Activated CD8-positive, alpha-beta memory T cell treated with anti-CD3 and anti-CD28 coated beads for 4 hours (primary cell): Measurements from ENCODE around the gene PRKG1.
"Not testable (repeated sequence)": the region's sequence is repeated elsewhere in the genome, so short reads cannot be mapped to it uniquely, and the experiment has no call there.

Source experiments
- DNase-seq, 2 donors: peaks; one replicate each; pipeline ENCODE4 v3.0.0-alpha.2; 2020; ENCODE audit warnings: low read depth in 2 of 2

Gene PRKG1

DNA sequence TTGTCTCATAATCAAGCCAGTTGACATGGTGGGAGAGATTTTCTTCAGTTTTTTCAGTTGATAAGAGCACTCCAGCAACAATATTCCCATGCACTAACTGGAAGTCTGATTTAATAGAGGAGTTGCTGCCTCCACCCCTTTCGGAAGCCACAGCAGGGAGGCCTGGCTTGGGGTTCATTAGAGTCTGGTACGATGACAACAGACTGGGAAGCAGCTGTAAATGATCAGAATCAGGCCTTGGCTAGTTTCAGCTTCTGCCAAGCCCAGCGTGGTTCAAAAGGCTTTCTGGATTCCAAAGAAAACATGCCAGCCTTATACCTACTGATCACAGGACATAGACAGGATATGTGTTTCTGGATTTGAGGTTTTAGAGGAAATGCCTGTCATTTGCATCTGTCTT is 351.1 kb downstream of the PRKG1 start:
- DNase-seq: no peak

DNA sequence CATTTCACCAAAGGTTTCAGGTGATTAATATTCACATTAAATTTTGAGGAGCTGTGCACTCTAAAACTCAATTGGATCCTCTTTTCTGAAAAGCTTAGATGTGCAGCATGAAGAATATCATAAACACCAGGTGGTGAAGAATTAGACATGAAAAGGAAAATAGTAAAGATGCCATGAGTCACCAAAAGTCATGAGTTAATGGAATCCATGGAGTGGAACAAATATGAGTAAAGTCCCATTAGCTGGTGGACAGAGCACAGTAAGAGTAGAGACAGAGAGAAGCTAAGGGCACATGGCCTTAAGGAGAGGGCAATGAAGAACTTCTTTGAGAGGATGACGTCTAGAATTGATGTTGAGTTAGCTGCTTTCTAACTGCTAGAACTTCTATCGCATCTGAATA is 353.5 kb downstream of the PRKG1 start:
- no peak for DNase-seq

DNA sequence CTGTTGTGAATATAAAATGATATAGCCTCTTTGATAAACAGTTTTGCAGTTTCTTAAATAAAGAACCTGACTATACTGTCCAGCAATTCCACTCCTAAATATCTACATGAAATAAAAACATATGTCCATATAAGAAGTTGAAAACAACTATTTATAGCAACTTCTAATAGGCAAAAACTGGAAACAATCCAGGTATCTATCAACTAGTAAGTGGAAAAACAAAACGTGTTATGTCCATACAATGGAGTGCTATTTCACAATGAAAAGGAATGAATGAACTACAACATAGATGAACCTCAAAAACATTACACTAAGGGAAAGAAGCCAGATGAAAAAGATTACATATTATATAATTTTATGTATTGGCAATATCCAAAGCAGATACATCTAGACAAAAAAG is 356.2 kb downstream of the PRKG1 start:
- no peak for DNase-seq

DNA sequence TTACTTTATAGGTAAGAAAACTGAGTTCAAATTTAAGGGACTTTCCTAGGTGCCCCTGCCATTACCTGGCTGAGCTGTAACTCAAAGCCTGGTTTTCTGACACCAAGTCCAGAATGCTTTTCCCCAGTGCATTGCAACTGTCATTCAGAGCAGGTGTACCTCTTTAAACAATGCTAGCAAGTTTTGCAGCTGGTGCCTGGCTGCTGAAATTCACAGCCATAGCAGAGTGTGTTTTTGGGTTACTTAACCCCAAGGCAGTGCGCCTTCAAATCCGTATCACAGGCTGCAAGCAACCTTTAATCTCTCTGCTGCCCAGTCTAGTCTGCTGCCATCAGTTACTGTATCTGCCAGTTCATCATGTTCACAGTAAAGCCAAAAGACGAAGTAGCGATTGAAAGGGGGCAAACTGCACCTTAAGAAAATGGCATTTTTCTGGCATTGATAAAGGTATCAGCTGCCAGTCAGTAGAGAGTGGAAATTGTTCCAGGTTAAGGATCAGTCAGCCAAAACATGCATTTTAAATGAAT is 359.7 kb downstream of the PRKG1 start:
- DNase-seq: no peak

DNA sequence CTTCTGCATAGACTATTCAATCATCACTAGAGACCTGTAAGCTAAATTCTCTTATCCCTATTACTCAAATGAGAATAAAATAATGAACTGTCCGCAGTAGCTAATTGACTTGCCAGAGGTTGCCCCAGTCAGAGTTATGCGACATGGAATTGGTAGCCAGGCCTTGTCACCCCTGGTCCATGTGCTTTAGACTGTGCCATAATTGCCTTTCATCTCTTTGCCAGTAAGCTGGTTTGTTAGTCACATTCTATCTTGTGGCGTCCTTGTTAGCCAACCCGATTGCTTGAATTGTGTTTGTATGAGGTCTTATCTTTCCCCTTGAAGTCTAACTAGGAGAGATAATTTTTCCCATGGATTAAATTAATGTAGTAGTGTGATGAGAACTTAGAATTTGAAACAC is 362.5 kb downstream of the PRKG1 start:
- no peak for DNase-seq

DNA sequence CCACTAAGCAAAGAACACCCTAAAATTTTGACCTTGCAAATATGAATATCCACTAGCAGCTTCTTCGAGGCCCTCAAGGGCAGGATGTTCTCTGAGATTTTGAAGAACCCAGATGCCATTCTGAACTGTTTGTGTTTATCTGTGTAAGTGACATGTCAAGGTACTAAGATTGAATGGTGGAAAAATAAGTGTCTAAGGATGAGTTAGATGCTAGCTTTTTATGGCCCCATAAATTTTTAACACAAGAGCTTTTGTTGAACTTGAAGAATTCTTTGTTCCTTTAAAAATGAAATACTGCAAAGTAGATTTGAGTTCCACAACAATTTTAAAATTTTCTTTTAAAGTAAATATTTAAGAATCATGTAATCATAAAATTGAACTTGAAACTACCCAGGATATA is 365.4 kb downstream of the PRKG1 start:
- DNase-seq: no peak

DNA sequence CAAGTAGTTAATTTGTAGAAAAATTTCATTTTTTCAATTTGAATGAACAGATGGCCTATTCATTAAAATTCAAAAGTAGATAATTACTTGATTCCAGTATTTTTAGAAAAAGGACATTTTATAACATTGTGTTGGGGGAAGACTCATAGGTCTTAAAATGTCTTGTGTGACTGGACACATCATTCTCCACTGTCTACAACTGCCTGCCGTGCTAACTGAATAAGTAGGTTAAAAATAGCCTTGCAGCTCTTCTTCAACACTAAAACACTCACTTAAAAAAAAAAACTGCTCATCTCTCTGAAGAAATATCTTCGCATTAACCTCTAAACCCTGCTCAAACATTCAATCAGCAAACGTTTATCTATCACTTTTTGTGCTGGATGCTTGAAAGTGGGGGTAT is 371.3 kb downstream of the PRKG1 start:
- DNase-seq: no peak

DNA sequence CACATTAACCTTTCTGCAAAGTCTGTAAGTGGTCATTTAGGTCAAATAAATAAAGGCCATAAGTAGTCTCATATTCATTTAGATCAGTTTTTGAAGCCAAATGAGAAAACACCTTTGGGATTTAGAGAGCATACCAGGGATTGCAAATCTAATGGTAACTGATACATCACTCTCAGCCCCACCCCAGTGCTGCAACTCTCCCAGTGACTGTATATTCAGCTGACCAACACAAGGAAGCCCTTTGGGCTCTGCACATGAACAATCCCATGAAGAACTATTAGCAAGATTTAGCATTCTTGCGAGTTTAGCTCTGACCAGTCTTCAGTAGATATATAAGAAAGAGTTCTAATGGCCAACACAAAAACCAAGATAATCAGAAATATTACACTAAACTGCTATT is 372.8 kb downstream of the PRKG1 start:
- DNase-seq: no peak

DNA sequence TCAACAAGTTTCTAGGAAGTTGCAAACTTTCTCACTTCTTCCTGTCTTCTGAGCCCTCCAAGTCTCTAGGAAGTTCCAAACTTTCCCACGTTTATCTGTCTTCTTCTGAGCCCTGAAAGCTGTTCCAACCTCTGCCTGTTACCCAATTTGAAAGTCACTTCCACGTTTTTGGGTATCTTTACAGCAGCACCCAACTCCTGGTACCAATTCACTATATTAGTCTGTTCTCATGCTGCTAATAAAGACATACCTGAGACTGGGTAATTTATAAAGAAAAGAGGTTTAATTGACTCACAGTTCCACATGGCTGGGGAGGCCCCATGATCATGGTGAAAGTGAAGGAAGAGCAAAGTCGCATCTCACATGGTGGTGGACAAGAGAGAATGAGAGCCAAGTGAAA is 381.5 kb downstream of the PRKG1 start:
- DNase-seq: not testable (repeated sequence)

DNA sequence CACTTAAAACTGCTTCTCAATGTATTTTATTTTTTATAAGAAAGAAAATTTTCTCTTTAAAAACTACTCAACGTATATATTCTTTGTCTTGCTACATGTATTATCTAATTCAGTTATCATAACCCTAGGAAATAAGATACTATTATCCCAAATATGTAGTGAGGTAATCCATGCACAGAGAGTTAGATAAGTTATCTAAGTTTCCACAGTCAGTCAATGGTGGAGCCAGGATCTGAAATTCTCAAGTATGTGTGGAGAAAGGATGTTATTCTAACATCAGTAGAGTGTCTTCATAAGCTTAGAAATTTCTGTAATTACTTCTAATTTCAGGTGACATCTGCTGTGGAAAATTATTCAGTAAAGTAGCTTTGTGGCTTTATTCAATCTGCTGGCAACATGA is 385.2 kb downstream of the PRKG1 start:
- no peak for DNase-seq

DNA sequence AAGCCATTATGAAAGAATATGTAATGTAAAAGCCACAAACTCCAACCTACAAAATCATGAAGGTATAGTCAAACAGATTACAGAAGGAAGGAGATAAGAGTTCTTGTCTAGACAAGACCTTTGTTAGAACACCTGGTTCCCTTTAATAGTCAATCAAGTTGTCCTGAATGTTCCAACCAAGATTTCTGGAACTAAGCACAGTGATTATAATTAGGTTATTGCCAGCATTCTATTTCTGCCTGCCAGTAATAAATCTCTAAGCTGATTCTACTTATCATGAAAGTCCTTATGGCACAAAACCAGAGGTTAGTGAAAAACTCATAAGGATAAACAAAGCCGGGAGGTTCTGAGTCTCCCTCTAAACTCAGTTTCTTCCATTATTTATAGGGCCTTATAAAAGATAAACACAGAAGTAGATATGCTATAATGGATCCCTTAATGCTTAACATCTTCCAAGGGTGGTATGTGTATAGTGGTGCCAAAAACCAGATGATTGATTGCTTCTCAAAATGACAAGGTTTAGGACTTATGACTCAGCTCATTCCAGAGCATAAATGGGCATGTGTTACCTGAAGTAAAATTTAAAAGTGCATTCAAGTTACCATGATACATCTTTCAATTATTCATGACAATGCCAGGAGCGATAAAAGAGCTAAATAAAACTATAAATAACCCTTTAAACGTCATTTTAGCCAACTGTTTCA is 387.9 kb downstream of the PRKG1 start:
- no peak for DNase-seq

DNA sequence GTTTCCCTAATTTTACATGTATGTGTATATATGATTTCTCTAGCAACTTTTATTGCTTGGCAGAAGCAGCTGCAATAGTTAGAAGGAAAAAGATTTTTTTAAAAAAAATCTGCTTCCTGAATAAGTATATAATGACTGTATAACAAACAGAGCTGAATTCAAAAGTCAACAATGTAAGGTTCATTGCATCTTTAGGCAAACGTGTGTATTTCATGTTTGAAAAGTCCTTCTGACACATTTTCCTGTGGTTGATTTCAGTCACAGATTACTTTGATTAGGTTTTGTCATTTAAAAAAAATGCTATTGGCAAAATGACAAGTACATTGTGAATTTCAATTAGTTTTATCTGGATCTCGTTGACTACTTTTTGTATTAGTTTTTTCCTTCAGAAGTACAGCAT is 394.1 kb downstream of the PRKG1 start:
- DNase-seq: no peak

DNA sequence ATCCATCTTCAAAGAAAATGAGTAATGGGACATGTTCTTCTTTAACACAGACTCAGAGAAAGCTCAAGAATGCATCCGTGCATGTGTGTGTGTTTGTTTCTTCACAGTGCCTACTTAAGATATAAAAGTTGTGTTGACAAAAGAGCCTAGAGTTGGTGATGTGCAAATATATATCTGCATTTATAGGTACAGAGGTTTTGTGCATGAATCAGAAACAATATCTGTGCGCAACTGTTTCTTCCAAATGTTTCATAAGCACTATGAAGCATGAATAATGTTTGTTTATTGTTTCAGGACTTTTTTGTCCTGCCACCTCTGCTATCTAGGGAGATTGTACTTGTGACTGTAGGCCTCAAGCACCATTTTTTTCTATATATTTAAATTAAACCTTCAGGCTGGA is 395.4 kb downstream of the PRKG1 start:
- no peak for DNase-seq

DNA sequence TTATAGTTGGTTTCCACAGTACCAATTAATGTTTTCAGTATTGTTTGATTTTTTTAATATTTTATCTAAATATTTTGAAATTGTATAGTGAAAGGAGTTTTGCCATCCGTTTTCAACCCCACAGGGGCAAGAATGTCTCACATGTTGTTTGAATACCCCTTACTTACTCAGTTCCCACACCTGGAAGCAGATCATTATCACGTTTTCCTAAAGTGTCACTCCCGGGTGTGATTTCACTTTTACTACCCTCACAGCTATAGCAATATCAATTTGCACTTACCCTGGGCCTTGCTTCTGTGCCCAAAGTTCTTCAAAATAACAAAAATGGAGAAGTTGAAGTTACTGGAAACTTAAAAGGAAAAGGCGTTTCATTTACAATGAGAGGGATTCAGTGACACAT is 397.0 kb downstream of the PRKG1 start:
- DNase-seq: no peak

DNA sequence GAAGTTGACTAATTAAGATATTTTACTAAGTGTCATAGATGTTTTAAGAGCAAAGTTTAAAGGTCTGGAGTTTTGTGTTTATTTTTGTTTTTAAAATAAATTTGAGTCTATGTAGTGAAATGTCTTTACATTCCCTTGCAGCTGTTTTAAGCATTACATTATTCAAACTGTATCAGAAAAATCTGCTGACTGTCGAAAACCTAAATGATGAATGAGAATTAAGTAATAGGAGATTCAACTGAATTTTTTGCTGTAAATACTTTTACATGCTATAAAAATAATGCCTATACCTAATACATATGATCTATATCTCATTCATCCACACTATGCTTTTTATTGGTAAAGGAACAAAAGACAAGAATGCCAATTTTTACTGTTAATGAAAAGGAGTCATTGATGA is 397.9 kb downstream of the PRKG1 start:
- no peak for DNase-seq

DNA sequence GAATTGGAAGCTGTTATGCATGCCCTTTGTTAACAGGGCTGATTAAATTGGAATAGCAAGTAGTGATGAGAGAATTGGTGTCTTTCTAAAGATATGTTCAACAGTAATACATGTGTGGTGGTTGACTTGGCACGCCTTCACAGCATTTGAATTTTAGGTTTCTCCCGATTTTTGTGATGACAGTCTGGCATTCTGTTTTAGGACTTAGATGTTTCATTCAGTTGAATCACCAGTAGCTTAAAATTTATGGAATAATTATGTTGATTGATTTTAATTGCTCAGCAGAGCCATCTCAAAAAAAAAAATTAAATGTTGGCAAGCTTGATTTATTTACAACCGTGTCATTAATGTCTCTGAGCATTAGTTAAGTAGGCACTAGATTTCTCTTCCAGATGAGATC is 405.4 kb downstream of the PRKG1 start:
- DNase-seq: no peak

DNA sequence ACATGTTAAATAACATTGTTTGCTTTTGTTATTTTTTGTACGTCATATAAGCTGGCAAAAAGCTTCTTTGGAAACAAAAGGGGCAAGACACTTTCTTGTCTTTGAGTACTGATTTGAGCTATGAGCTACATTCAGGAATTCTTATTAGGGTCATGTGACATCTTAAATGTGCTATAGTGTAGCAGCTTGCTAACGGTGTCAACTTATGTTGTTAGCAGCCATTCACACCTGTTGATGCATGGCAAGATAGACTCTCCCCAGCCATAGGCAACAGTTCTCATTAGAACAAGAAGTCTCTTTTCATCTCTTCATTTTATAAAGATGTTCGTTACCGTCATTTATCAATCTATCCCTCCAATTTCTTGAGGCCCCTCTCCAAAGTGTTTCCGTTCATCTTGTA is 411.4 kb downstream of the PRKG1 start:
- no peak for DNase-seq

DNA sequence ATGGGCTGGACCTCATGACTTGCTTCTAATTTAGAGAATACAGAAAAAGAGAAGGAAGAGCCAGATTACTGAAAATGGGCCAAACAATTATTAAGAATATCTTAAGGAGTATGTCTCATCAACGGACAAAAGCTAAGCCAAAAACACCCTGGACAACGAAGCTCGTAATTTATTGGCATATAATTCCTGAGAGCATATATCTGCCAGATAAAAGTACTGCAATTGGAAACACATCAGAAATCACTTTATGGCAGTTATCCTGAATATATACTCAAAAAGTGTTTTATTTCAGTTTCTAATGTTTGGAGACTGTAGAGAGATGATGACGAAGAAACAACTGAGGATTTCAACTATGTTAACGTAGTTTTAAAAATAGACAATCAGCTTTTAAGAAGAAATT is 413.3 kb downstream of the PRKG1 start:
- DNase-seq: no peak

DNA sequence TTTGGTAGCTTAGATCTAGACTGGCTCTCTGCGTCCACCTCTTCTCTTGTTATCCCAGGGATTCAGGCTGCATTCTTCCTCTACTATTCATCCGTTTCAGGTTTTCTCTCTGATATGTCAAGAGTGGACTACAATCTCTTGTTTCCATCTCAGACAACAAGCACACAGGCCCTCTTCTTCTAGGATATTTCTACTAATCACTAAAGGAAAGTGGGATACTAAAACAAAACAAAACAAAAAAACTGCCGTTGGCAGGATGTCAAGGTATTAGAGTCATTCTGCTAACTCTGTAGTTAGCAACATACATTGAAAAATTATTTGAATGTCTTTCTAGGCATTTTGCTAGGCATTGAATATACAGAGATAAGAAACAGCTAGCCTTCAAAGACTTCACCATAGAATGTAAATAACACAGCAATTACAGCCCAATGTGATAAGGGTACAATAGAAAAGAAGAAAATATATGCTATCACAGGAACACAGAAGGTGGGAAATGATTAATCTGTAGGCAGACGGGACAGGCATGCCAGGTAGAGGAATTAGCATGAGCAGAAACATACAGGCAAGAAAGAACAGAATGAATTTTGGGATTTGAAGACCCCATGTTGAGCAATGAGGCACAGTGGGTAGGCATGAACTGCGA is 414.6 kb downstream of the PRKG1 start:
- DNase-seq: no peak

DNA sequence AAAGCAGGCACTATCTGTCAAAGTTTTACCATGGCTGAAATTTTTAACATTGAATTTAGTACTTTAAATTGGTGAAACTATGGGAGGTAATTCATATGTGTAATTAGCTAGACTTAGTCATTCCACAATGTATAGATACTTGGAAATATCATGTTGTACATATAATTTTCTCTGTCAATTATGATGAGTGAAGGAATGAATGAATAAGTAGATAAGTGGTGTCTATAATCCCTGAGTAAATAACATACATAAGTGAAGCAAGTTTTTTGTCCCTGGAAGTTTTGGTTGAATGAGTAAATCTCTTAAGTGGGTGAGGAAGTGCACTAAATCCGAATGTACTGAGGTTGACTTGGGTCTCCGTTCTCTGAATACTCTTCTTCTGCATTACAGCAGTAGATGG is 424.1 kb downstream of the PRKG1 start:
- DNase-seq: no peak

DNA sequence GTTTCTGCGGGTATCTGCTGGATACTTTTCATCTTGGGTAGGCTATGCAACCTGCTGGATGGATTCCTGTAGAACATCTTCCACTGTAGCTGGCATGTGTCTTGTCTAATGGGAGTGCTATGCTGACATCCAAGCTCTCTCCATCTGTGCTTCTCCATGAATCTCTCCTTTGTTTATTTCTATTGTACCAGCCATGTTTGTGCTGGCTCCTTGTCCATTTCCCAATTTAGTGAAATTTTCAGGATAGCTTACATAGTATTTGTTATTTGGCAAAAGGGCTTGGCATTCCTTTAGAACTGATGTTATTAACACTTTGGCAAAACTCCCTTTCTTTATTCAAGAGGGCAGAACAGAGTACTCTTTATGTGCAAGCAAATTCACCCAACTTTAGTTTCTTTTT is 427.1 kb downstream of the PRKG1 start:
- no peak for DNase-seq

DNA sequence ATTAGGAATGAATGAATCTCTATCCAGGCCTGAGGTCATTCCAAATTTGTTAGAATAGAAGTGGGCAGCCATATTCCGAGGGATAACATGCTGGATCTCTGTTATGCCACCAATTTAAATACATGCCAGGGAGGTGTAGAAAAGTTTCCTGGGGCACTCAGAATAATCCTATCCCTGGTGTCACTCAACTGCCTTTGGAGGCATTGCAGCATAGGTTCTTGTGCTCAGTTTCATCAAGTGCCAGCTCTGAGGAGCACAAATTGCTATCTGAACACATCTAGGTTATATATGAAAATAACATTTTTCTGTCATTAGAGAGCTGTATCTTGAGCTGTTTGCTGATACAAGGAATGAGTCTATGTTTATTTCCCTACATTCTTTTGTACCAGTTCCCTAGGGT is 427.8 kb downstream of the PRKG1 start:
- no peak for DNase-seq

DNA sequence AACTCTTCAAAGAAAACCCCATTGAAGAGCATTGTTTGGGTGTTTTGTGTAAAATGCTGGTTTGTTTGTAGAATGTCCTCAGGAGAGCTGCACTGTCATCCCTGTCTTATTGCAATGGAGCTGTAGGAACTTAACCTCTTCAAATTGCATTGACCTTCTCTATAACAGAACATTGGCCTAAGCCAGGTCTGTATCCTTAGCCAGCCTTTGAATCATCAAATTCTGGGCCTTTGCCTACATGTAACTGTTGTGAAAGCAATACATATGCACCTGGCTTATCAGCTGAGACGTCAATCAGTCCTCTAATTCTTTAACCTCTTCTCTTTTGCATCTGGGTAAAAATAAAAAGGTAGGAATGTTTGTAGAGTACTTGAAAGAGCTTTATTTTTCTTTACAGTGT is 429.1 kb downstream of the PRKG1 start:
- DNase-seq: no peak

DNA sequence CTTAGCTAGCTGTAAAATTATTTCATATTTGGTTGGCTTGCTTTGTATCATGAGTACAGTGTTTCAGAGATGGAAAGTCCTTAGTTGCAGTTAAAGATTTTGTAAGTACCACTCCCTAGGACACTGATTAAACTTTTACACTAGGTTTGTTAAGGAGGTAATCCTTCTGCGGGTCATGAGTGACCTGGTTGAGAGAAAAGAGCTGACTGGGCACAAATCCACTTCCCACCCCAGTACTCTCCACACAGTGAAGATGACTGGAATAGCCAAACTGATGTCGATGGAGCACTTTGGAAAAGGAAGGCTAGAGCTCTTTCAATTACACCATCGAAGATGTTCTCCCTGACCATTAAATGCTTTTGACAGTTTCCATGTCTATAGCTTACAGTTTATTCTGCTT is 433.2 kb downstream of the PRKG1 start:
- DNase-seq: no peak
